Psoas muscle (tissue), 8 donors: ENCODE results near the gene HSD17B12. TPM values are rescaled to one million over a fixed set of nuclear protein-coding genes. Genes with fewer than 3 reads are reported as not detected.

Experiments used
- ATAC-seq, 4 donors: fragments of 200-7000 bp; cut with Tn5 transposase; one replicate each; pipeline ENCODE4 v1.9.1; 2020; ENCODE audit warnings: moderate library complexity in 3 of 4, mild to moderate bottlenecking in 2 of 4
- DNase-seq, 2 donors: peaks; one replicate each; pipeline ENCODE4 v3.0.0-alpha.2; 2020
- H3K27ac ChIP-seq: fragments of 200-600 bp; one replicate; pipeline ENCODE4 v1.8.0; 2022
- H3K27me3 ChIP-seq, 3 donors: fragments of 200-600 bp in 1 of 3; one replicate each; pipeline versions ENCODE4 v1.6.1 to v1.8.0; 2013 to 2022; ENCODE audit warnings: low read length in 2 of 3, mild to moderate bottlenecking in 2 of 3, moderate library complexity in 1 of 3; ENCODE audit not compliant: insufficient read depth in 3 of 3
- H3K36me3 ChIP-seq, 2 donors: fragments of 200-600 bp in 1 of 2; one replicate each; pipeline versions ENCODE4 v1.6.1 to v1.8.0; 2013 to 2022; ENCODE audit warnings: low read depth in 1 of 2, mild to moderate bottlenecking in 1 of 2, moderate library complexity in 1 of 2; ENCODE audit not compliant: insufficient read depth in 1 of 2
- H3K4me1 ChIP-seq: fragments of 200-600 bp; one replicate; pipeline ENCODE4 v1.8.0; 2022
- H3K4me3 ChIP-seq: fragments of 200-600 bp; one replicate; pipeline ENCODE4 v1.8.0; 2022; ENCODE audit warnings: mild to moderate bottlenecking
- H3K9me3 ChIP-seq: fragments of 200-600 bp; one replicate; pipeline ENCODE4 v1.8.0; 2022
- CTCF ChIP-seq: fragments of 200-600 bp; IDR thresholded peaks from one replicate; pipeline ENCODE4 v1.8.0; 2022; ENCODE audit warnings: antibody characterized with exemption
- WGBS, 3 donors: extraction: QIAGEN DNeasy Blood & Tissue Kit; methylation state at CpG; one replicate each; pipeline versions ENCODE4 v1.1.6 to v1.1.7; 2013; 5-methylcytosine and 5-hydroxymethylcytosine counted together
- intact Hi-C, 2 donors: fragments of 100-400 bp; cut with DNase I; formaldehyde crosslinking; loops; one replicate each; pipeline versions ENCODE4 v1.11.0 to v1.14.2; 2022
- polyA plus RNA-seq, 3 donors: library from polyadenylated mRNA; stranded (reverse); fragments of 200-250 nt; gene quantifications; one replicate each; pipeline ENCODE4 v1.2.3, GENCODE V29; 2013
- total RNA-seq, 4 donors: library from RNA; stranded (reverse); fragmentation: NEBNext Ultra II Directional in 2 of 4; extraction: Animal tissue kit (Norgen Biotek cat#: 25700) in 2 of 4; gene quantifications; one replicate each; pipeline versions ENCODE4 v1.2.1 to v1.2.4, GENCODE V29; 2021 to 2023
- donor health status: healthy with polysubstance abuse.
- donor health status: DM: no; HTN: no; CAD: no; lungs with moderate emphysema.
- donor health status: Bipolar disorder and iron deficiency.
- donor health status: healthy.
- donor health status: DM: yes; HTN: yes; CAD: no.
- donor health status: DM: no; HTN: no; CAD: no.
- donor health status: DM: no; HTN: no; CAD: no.
- donor health status: DM: yes; HTN: yes; CAD: no.

The HSD17B12 gene
- total and polyA plus RNA-seq, 7 donors: 29.2 to 82.0 (median 45.0) TPM

GRCh38 chr11:43892851-43893250 is 212.3 kb downstream of the HSD17B12 start:
- no peak for TF ChIP-seq CTCF
- no peak overlapping the region for H3K27ac ChIP-seq
- peaks cover 11 to 95% of the 10 kb centered on the region in 2 donors for H3K36me3 ChIP-seq
- DNase-seq (no peak), ATAC-seq (no peak)
- intact Hi-C loops: loop anchor here in 1 of 2 donors (5.0 kb wide), 1 partner anchor 144 kb away; no protein-coding TSS in a partner anchor
- no peaks in the 10 kb centered on the region for H3K9me3 ChIP-seq
- H3K4me1 ChIP-seq: no peaks in the 10 kb centered on the region
- no peak overlapping the region for H3K4me3 ChIP-seq
- no peaks in the 10 kb centered on the region for H3K27me3 ChIP-seq
- 46 to 59% (median 54%) methylated on average over 3 of the region's 3 CpGs for WGBS, 3 donors

- H3K4me3 ChIP-seq: no peak overlapping the region
- H3K4me1 ChIP-seq: no peaks in the 10 kb centered on the region
- no peak for DNase-seq
- peaks cover 11 to 98% of the 10 kb centered on the region in 2 donors for H3K36me3 ChIP-seq
- H3K27me3 ChIP-seq: no peaks in the 10 kb centered on the region
- intact Hi-C loops: loop anchor here in 1 of 2 donors (5.0 kb wide), 1 partner anchor 143 kb away; no protein-coding TSS in a partner anchor
- no peak overlapping the region for H3K27ac ChIP-seq
- H3K9me3 ChIP-seq: no peaks in the 10 kb centered on the region
- no peak for ATAC-seq
- TF ChIP-seq CTCF: no peak
- WGBS, 3 donors: 71 to 87% (median 72%) methylated on average over 2 of the region's 2 CpGs
Observed at GRCh38 chr11:43894546-43894945, 214.0 kb downstream of the HSD17B12 start.

- Histone ChIP-seq H3K4me3 (no peak overlapping the region), H3K36me3 (peaks cover 7 to 91% of the 10 kb centered on the region in 2 donors), H3K27ac (no peak overlapping the region), H3K27me3 (no peaks in the 10 kb centered on the region), H3K4me1 (no peaks in the 10 kb centered on the region), H3K9me3 (no peaks in the 10 kb centered on the region)
- no peak for TF ChIP-seq CTCF
- ATAC-seq (no peak), DNase-seq (no peak)
- WGBS, 3 donors: 94 to 97% (median 96%) methylated on average over 2 of the region's 2 CpGs
- intact Hi-C loops: no loop called here
Observed at GRCh38 chr11:43895601-43896000, 215.1 kb downstream of the HSD17B12 start.

- no peaks in the 10 kb centered on the region for H3K4me1 ChIP-seq
- no peaks in the 10 kb centered on the region for H3K27me3 ChIP-seq
- no peaks in the 10 kb centered on the region for H3K9me3 ChIP-seq
- TF ChIP-seq CTCF: no peak
- DNase-seq (no peak), ATAC-seq (no peak)
- WGBS, 3 donors: 86 to 92% (median 87%) methylated on average over 7 of the region's 7 CpGs
- H3K27ac ChIP-seq: no peak overlapping the region
- H3K4me3 ChIP-seq: no peak overlapping the region
- H3K36me3 ChIP-seq: peaks cover 0 to 90% of the 10 kb centered on the region in 2 donors
- intact Hi-C loops: no loop called here
Observed at GRCh38 chr11:43898574-43898973, 218.0 kb downstream of the HSD17B12 start.

GRCh38 chr11:43899094-43899493 is 218.6 kb downstream of the HSD17B12 start:
- intact Hi-C loops: no loop called here
- peaks cover 0 to 90% of the 10 kb centered on the region in 2 donors for H3K36me3 ChIP-seq
- 89 to 90% (median 90%) methylated on average over 13 of the region's 13 CpGs for WGBS, 3 donors

More at GRCh38 chr11:43899094-43899493, 218.6 kb downstream of the HSD17B12 start:
- no peak for TF ChIP-seq CTCF
- no peaks in the 10 kb centered on the region for H3K9me3 ChIP-seq
- H3K27ac ChIP-seq: no peak overlapping the region
- DNase-seq (no peak), ATAC-seq (no peak)
- H3K27me3 ChIP-seq: no peaks in the 10 kb centered on the region
- H3K4me1 ChIP-seq: no peaks in the 10 kb centered on the region
- H3K4me3 ChIP-seq: no peak overlapping the region
